GM21825 (cell line): ENCODE results near the gene ADK.
A peak's percentile ranks its signal among the peaks of the same experiment; 100 is the strongest.
"Not testable (repeated sequence)": the region's sequence is repeated elsewhere in the genome, so short reads cannot be mapped to it uniquely, and the experiment has no call there.

Experiments used
- ATAC-seq: cut with Tn5 transposase; IDR thresholded peaks from one replicate; pipeline ENCODE4 v1.9.1; 2021; ENCODE audit warnings: mild to moderate bottlenecking, moderate library complexity; ENCODE audit not compliant: unreplicated experiment

ADK gene

GRCh38 chr10:74525885-74526284 is 374.9 kb downstream of the ADK start:
- ATAC-seq, result no peak

- ATAC-seq, result not testable (repeated sequence)
Observed at GRCh38 chr10:74527611-74528010, 376.6 kb downstream of the ADK start.

- no peak for ATAC-seq
Observed at GRCh38 chr10:74529205-74529604, 378.2 kb downstream of the ADK start.

- no peak for ATAC-seq
Observed at GRCh38 chr10:74530981-74531380, 380.0 kb downstream of the ADK start.

- ATAC-seq, result no peak
Observed at GRCh38 chr10:74539317-74539716, 388.3 kb downstream of the ADK start.

- no peak for ATAC-seq
Observed at GRCh38 chr10:74541375-74541774, 390.4 kb downstream of the ADK start.

- ATAC-seq, result no peak
Observed at GRCh38 chr10:74542077-74542476, 391.1 kb downstream of the ADK start.

GRCh38 chr10:74543276-74543675 is 392.3 kb downstream of the ADK start:
- ATAC-seq, result no peak

GRCh38 chr10:74544106-74544505 is 393.1 kb downstream of the ADK start:
- no peak for ATAC-seq

- ATAC-seq, result no peak
Observed at GRCh38 chr10:74548676-74549075, 397.7 kb downstream of the ADK start.

- no peak for ATAC-seq
Observed at GRCh38 chr10:74556072-74556705, 405.2 kb downstream of the ADK start.

GRCh38 chr10:74557098-74557497 is 406.1 kb downstream of the ADK start:
- ATAC-seq, result no peak

GRCh38 chr10:74558403-74558802 is 407.4 kb downstream of the ADK start:
- ATAC-seq, result no peak

- ATAC-seq, result no peak
Observed at GRCh38 chr10:74558897-74559296, 407.9 kb downstream of the ADK start.

GRCh38 chr10:74568896-74569295 is 417.9 kb downstream of the ADK start:
- ATAC-seq, result not testable (repeated sequence)

- not testable (repeated sequence) for ATAC-seq
Observed at GRCh38 chr10:74573497-74573896, 422.5 kb downstream of the ADK start.

- ATAC-seq, result no peak
Observed at GRCh38 chr10:74575191-74575720, 424.2 kb downstream of the ADK start.

- ATAC-seq, result no peak
Observed at GRCh38 chr10:74575912-74576311, 424.9 kb downstream of the ADK start.

GRCh38 chr10:74576586-74576985 is 425.6 kb downstream of the ADK start:
- no peak for ATAC-seq

GRCh38 chr10:74580438-74580837 is 429.4 kb downstream of the ADK start:
- not testable (repeated sequence) for ATAC-seq

GRCh38 chr10:74582566-74582965 is 431.5 kb downstream of the ADK start:
- ATAC-seq, result no peak

- peak; percentile 67 for ATAC-seq
Observed at GRCh38 chr10:74585231-74586087, 434.4 kb downstream of the ADK start.
